ENCODE measurements around the gene SIPA1L3.

GRCh38 chr19:38115271-38115802 is 208.3 kb downstream of the SIPA1L3 start:
- no peak for TF ChIP-seq HDAC2 (IDR thresholded peaks at IDR 0.05)
- no peak for TF ChIP-seq POLR2AphosphoS5 (IDR thresholded peaks at IDR 0.05; ENCODE audit: low read length)
- no peak for TF ChIP-seq PAX5 (IDR thresholded peaks at IDR 0.05; ENCODE audit: borderline replicate concordance, low read depth, low read length)
- no peak for TF ChIP-seq CTCF (IDR thresholded peaks at IDR 0.05 in 2 of 3, conservative IDR thresholded peaks at IDR 0.05 in 1 of 3; ENCODE audit: control insufficient read depth in 2 of 3, extremely low read depth in 1 of 3, insufficient read depth in 1 of 3, low read depth in 3 of 3, low read length in 3 of 3)
- no peak for TF ChIP-seq POLR2AphosphoS2 (IDR thresholded peaks at IDR 0.05; ENCODE audit: low read depth, low read length)

Measured in GM12878 (cell line).